IMR-90 (cell line): ENCODE measurements around the gene SEPTIN8. TPM values are rescaled to one million over a fixed set of nuclear protein-coding genes. Genes with fewer than 3 reads are reported as not detected.

Source experiments
- ATAC-seq: fragments of 200-7000 bp; cut with Tn5 transposase; 2 replicates; pipeline ENCODE4 v1.9.1; 2020; ENCODE audit warnings: low read depth, mild to moderate bottlenecking, moderate library complexity
- BruUV-seq: library from RNA; stranded (reverse); fragments of 400-500 nt; replicated peaks from 2 replicates; lab custom pipeline; 2021; lab: Mats Ljungman, UMichigan
- CTCF ChIA-PET: fragments of 300-600 bp; formaldehyde crosslinking; extraction: SDS; loops from one replicate; lab custom pipeline; 2021; ENCODE audit warnings: antibody characterized with exemption; lab: Yijun Ruan, JAX
- POLR2A ChIA-PET: fragments of 300-600 bp; sonication (Branson Sonifier 250); formaldehyde crosslinking; loops from one replicate; lab custom pipeline; 2022; ENCODE audit warnings: antibody characterized with exemption; ENCODE audit not compliant: unreplicated experiment; lab: Charles Lee
- DNase-seq: peaks from one replicate; pipeline ENCODE4 v3.0.0; 2013
- H2AFZ ChIP-seq: replicated peaks from 2 replicates; pipeline ENCODE3; 2013; ENCODE audit warnings: low read length, mild to moderate bottlenecking; ENCODE audit not compliant: poor library complexity
- H2AK5ac ChIP-seq: 2 replicates; pipeline ENCODE4 v1.6.1; 2013; ENCODE audit warnings: low read depth, low read length, inconsistent platforms
- H2AK9ac ChIP-seq: replicated peaks from 2 replicates; pipeline ENCODE3; 2013; ENCODE audit warnings: mild to moderate bottlenecking, low read depth, low read length, moderate library complexity; ENCODE audit not compliant: poor library complexity
- H2BK120ac ChIP-seq: 2 replicates; pipeline ENCODE4 v1.6.1; 2013; ENCODE audit warnings: low read depth, low read length, inconsistent platforms
- H2BK15ac ChIP-seq: 3 replicates; pipeline ENCODE4 v1.6.1; 2013; ENCODE audit warnings: low read depth, low read length, inconsistent platforms
- H2BK20ac ChIP-seq: 2 replicates; pipeline ENCODE4 v1.6.1; 2013; ENCODE audit warnings: low read depth, mild to moderate bottlenecking, inconsistent platforms, low read length, moderate library complexity
- H2BK5ac ChIP-seq: 2 replicates; pipeline ENCODE4 v1.6.1; 2013; ENCODE audit warnings: mild to moderate bottlenecking, low read depth, low read length, inconsistent platforms; ENCODE audit not compliant: poor library complexity, severe bottlenecking
- H3K14ac ChIP-seq: replicated peaks from 2 replicates; pipeline ENCODE4 v1.6.1; 2013; ENCODE audit warnings: low read depth, low read length, inconsistent platforms
- H3K18ac ChIP-seq: 2 replicates; pipeline ENCODE4 v1.6.1; 2013; ENCODE audit warnings: low read depth, low read length, control low read depth
- H3K23ac ChIP-seq: 2 replicates; pipeline ENCODE4 v1.6.1; 2013; ENCODE audit warnings: low read depth, low read length, inconsistent platforms
- H3K27ac ChIP-seq: 2 replicates; pipeline ENCODE4 v1.5.1; 2013; ENCODE audit warnings: mild to moderate bottlenecking, control low read depth, low read length; ENCODE audit not compliant: insufficient read depth
- H3K27me3 ChIP-seq: 2 replicates; pipeline ENCODE4 v1.6.1; 2013; ENCODE audit warnings: low read length; ENCODE audit not compliant: control insufficient read depth, insufficient read depth
- H3K36me3 ChIP-seq: 2 replicates; pipeline ENCODE4 v1.6.1; 2013; ENCODE audit warnings: low read length, mixed read lengths; ENCODE audit not compliant: control insufficient read depth, insufficient read depth
- H3K4ac ChIP-seq: 2 replicates; pipeline ENCODE4 v1.6.1; 2013; ENCODE audit warnings: low read depth, low read length, inconsistent platforms
- H3K4me1 ChIP-seq: 2 replicates; pipeline ENCODE4 v1.6.1; 2013; ENCODE audit warnings: low read length, mixed read lengths; ENCODE audit not compliant: control insufficient read depth, insufficient read depth
- H3K4me2 ChIP-seq: 2 replicates; pipeline ENCODE4 v1.6.1; 2013; ENCODE audit warnings: low read depth, mild to moderate bottlenecking, control low read depth, low read length, moderate library complexity
- H3K4me3 ChIP-seq: 2 replicates; pipeline ENCODE4 v1.5.1; 2013; ENCODE audit warnings: low read depth, mild to moderate bottlenecking, control low read depth, low read length, moderate library complexity; ENCODE audit not compliant: insufficient read depth
- H3K56ac ChIP-seq: 2 replicates; pipeline ENCODE4 v1.6.1; 2013; ENCODE audit warnings: low read length, inconsistent platforms; ENCODE audit not compliant: insufficient read depth; ENCODE audit errors: extremely low read depth
- H3K79me1 ChIP-seq, 2 experiments: 2 replicates each; pipeline ENCODE4 v1.6.1; 2013; ENCODE audit warnings: low read length in 2 of 2, inconsistent platforms in 1 of 2, low read depth in 1 of 2
- H3K9ac ChIP-seq: 2 replicates; pipeline ENCODE4 v1.6.1; 2013; ENCODE audit warnings: low read depth, low read length, control low read depth
- H3K9me1 ChIP-seq: 2 replicates; pipeline ENCODE4 v1.6.1; 2013; ENCODE audit warnings: low read length, inconsistent platforms; ENCODE audit not compliant: insufficient read depth
- H3K9me3 ChIP-seq: 2 replicates; pipeline ENCODE4 v1.6.1; 2013; ENCODE audit warnings: low read length; ENCODE audit not compliant: control insufficient read depth, insufficient read depth
- H4K20me1 ChIP-seq: 2 replicates; pipeline ENCODE4 v1.6.1; 2013; ENCODE audit warnings: low read length, inconsistent platforms; ENCODE audit not compliant: insufficient read depth
- H4K5ac ChIP-seq: 2 replicates; pipeline ENCODE4 v1.6.1; 2013; ENCODE audit warnings: mild to moderate bottlenecking, low read depth, low read length, control low read depth
- H4K8ac ChIP-seq, 2 experiments: 2 replicates each; pipeline ENCODE4 v1.6.1; 2013; ENCODE audit warnings: low read depth in 2 of 2, low read length in 2 of 2, control low read depth in 1 of 2, inconsistent platforms in 1 of 2
- H4K91ac ChIP-seq: 2 replicates; pipeline ENCODE4 v1.6.1; 2013; ENCODE audit warnings: low read depth, low read length, inconsistent platforms; ENCODE audit not compliant: insufficient read depth
- BHLHE40 ChIP-seq: fragments of 150-350 bp; IDR thresholded peaks from 2 replicates; pipeline ENCODE4 v1.6.1; 2016; ENCODE audit warnings: mild to moderate bottlenecking, low read depth, low read length
- CEBPB ChIP-seq: IDR thresholded peaks from 2 replicates; pipeline ENCODE4 v1.6.1; 2012; ENCODE audit warnings: low read depth, low read length, improper control_type of control experiment
- CHD1 ChIP-seq: IDR thresholded peaks from 2 replicates; pipeline ENCODE4 v1.6.1; 2012; ENCODE audit warnings: low read depth, low read length, improper control_type of control experiment
- MAZ ChIP-seq: IDR thresholded peaks from 2 replicates; pipeline ENCODE4 v1.6.1; 2012; ENCODE audit warnings: low read depth, mild to moderate bottlenecking, low read length, improper control_type of control experiment, moderate library complexity, borderline replicate concordance
- NFE2L2 ChIP-seq: fragments of 150-350 bp; IDR thresholded peaks from 2 replicates; pipeline ENCODE4 v1.6.1; 2016; ENCODE audit warnings: low read depth, mild to moderate bottlenecking, low read length
- POLR2A ChIP-seq: IDR thresholded peaks from 2 replicates; pipeline ENCODE4 v1.6.1; 2012; ENCODE audit warnings: mild to moderate bottlenecking, low read depth, low read length
- RCOR1 ChIP-seq: IDR thresholded peaks from 2 replicates; pipeline ENCODE4 v1.6.1; 2012; ENCODE audit warnings: mild to moderate bottlenecking, low read length, improper control_type of control experiment; ENCODE audit not compliant: insufficient replicate concordance
- RFX5 ChIP-seq: IDR thresholded peaks from 2 replicates; pipeline ENCODE4 v1.8.0; 2012; ENCODE audit warnings: low read depth, mild to moderate bottlenecking, low read length, moderate library complexity
- SMC3 ChIP-seq: fragments of 150-350 bp; IDR thresholded peaks from 2 replicates; pipeline ENCODE4 v1.6.1; 2016; ENCODE audit warnings: low read depth, mild to moderate bottlenecking, antibody characterized with exemption, low read length, moderate library complexity
- WGBS, 2 experiments: methylation state at CpG; one replicate each; pipeline versions ENCODE4 v1.1.5 to v1.1.7; 2013; ENCODE audit warnings: missing lambda C conversion rate in 2 of 2; ENCODE audit not compliant: insufficient read length in 1 of 2; ENCODE audit errors: extremely low coverage in 2 of 2; 5-methylcytosine and 5-hydroxymethylcytosine counted together
- dilution Hi-C: fragments of 300-500 bp; cut with HindIII; formaldehyde crosslinking; loops from one replicate; pipeline ENCODE4 v1.14.3; 2018; ENCODE audit warnings: low sequenced_read_pairs; ENCODE audit not compliant: unreplicated experiment
- in situ Hi-C: fragments of 300-500 bp; cut with MboI; formaldehyde crosslinking; loops from 3 replicates; pipeline ENCODE4 v1.14.3; 2019; ENCODE audit warnings: low sequenced_read_pairs, inconsistent platforms, mixed read lengths
- intact Hi-C: fragments of 100-400 bp; cut with micrococcal nuclease; formaldehyde crosslinking; loops from 2 replicates; pipeline ENCODE4 v1.10.0; 2022
- polyA plus RNA-seq, 3 experiments: library from polyadenylated mRNA; depleted of rRNA; stranded (reverse); fragments of >200 nt; gene quantifications; 2 replicates each; pipeline ENCODE4 v1.2.3, GENCODE V29; 2012; ENCODE audit warnings: low replicate concordance in 1 of 3
- total RNA-seq: library from RNA; depleted of rRNA; stranded (reverse); fragments of >200 nt; gene quantifications from 2 replicates; pipeline ENCODE4 v1.2.3, GENCODE V29; 2012
- TF ChIP-seq, protein P1 (sequence below): fragments of 150-350 bp; IDR thresholded peaks from 2 replicates; pipeline ENCODE4 v1.6.1; 2016; ENCODE audit warnings: low read depth, mild to moderate bottlenecking, low read length, moderate library complexity, borderline replicate concordance
- TF ChIP-seq, protein P2 (sequence below): conservative IDR thresholded peaks from 2 replicates; pipeline ENCODE4 v1.5.1; 2012; ENCODE audit warnings: mild to moderate bottlenecking, low read depth, low read length, improper control_type of control experiment

Gene SEPTIN8
- total and polyA plus RNA-seq, 2 of the 4 experiments (the other 2 are of a cell fraction) = 56.2 to 67.2 TPM

DNA sequence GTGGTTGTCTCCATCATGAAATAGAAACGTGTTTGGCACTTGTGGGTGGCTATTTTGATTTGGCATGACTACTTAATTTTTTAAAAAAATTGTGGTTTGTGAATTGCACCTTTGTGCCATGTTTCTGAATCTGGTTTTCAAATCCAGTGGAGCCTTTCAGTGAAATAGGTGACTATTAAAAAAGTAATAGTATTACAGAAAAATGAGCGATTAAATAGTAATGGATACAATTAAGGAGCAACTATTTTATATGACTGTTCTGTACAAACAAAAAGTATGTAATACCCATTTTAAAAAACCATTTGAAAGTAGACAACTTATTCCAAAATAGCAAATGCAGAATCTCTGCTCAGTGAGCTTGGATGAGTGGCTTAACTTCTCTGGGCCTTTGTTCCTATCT is 39.0 kb upstream of the SEPTIN8 start:
- no peaks in the 10 kb centered on the region for H3K36me3 ChIP-seq
- no TSS peak for BruUV-seq
- WGBS, 2 experiments = no CpG with 5 or more reads among the region's 2 CpGs
- H3K4me1 ChIP-seq = peaks cover 7% of the 10 kb centered on the region
- dilution Hi-C loops (no loop called here), intact Hi-C loops (no loop called here), in situ Hi-C loops (no loop called here)
- H3K9me3 ChIP-seq = no peaks in the 10 kb centered on the region
- H4K8ac ChIP-seq = no peak overlapping the region
- DNase-seq (no peak), ATAC-seq (no peak)
- no peak overlapping the region for H3K9ac ChIP-seq
- no peak overlapping the region for H2BK15ac ChIP-seq
- no peak overlapping the region for H3K4me2 ChIP-seq
- no peak overlapping the region for H3K27ac ChIP-seq
- no peak overlapping the region for H3K18ac ChIP-seq
- no peak overlapping the region for H3K56ac ChIP-seq
- H3K14ac ChIP-seq = no peak overlapping the region
- H2AFZ ChIP-seq = no peak overlapping the region
- ChIA-PET POLR2A (no interaction called here), CTCF (interaction anchor here (1.3 kb wide), 1 partner anchor 62 kb away, joined by 3 read pairs; no protein-coding TSS in a partner anchor)
- H4K20me1 ChIP-seq = no peaks in the 10 kb centered on the region
- H2AK9ac ChIP-seq = no peak overlapping the region
- no peak overlapping the region for H3K4ac ChIP-seq
- no peak overlapping the region for H3K4me3 ChIP-seq
- H2AK5ac ChIP-seq = no peak overlapping the region
- no peak overlapping the region for H3K23ac ChIP-seq
- H3K79me1 ChIP-seq = no peaks in the 10 kb centered on the region
- H3K27me3 ChIP-seq = peaks cover 25% of the 10 kb centered on the region
- no peaks in the 10 kb centered on the region for H3K9me1 ChIP-seq
- H4K91ac ChIP-seq = no peak overlapping the region
- TF ChIP-seq, protein P1, sequence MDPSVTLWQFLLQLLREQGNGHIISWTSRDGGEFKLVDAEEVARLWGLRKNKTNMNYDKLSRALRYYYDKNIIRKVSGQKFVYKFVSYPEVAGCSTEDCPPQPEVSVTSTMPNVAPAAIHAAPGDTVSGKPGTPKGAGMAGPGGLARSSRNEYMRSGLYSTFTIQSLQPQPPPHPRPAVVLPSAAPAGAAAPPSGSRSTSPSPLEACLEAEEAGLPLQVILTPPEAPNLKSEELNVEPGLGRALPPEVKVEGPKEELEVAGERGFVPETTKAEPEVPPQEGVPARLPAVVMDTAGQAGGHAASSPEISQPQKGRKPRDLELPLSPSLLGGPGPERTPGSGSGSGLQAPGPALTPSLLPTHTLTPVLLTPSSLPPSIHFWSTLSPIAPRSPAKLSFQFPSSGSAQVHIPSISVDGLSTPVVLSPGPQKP = no peak
- TF ChIP-seq, protein P2, sequence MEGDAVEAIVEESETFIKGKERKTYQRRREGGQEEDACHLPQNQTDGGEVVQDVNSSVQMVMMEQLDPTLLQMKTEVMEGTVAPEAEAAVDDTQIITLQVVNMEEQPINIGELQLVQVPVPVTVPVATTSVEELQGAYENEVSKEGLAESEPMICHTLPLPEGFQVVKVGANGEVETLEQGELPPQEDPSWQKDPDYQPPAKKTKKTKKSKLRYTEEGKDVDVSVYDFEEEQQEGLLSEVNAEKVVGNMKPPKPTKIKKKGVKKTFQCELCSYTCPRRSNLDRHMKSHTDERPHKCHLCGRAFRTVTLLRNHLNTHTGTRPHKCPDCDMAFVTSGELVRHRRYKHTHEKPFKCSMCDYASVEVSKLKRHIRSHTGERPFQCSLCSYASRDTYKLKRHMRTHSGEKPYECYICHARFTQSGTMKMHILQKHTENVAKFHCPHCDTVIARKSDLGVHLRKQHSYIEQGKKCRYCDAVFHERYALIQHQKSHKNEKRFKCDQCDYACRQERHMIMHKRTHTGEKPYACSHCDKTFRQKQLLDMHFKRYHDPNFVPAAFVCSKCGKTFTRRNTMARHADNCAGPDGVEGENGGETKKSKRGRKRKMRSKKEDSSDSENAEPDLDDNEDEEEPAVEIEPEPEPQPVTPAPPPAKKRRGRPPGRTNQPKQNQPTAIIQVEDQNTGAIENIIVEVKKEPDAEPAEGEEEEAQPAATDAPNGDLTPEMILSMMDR = no peak
- TF ChIP-seq BHLHE40 (no peak), CEBPB (no peak), RFX5 (no peak), MAZ (no peak), NFE2L2 (no peak), CHD1 (no peak), RCOR1 (no peak), POLR2A (no peak), SMC3 (no peak)
- H2BK120ac ChIP-seq = no peak overlapping the region
- H2BK20ac ChIP-seq = no peak overlapping the region
- no peak overlapping the region for H4K5ac ChIP-seq
- H2BK5ac ChIP-seq = no peak overlapping the region
